Dermis blood vessel endothelial cell (primary cell): Measurements from ENCODE around the gene ERGIC3. TPM values are rescaled to one million over a fixed set of nuclear protein-coding genes. Genes with fewer than 3 reads are reported as not detected.

Experiments
- DNase-seq: peaks from one replicate; pipeline ENCODE4 v3.0.0; 2010
- total RNA-seq: library from RNA; depleted of rRNA; stranded (reverse); fragments of >200 nt; gene quantifications from 2 replicates; pipeline ENCODE4 v1.2.3, GENCODE V29; 2014

ERGIC3 gene
- total RNA-seq, 1 donor from 2014 or later: 484 TPM

- no peak for DNase-seq
Observed at GRCh38 chr20:35562541-35563110, 20.7 kb downstream of the ERGIC3 start.

- DNase-seq: no peak
Observed at GRCh38 chr20:35563834-35564233, 22.0 kb downstream of the ERGIC3 start.

GRCh38 chr20:35564905-35565304, 23.0 kb downstream of the ERGIC3 start:
- DNase-seq: no peak

GRCh38 chr20:35568645-35569044, 26.8 kb downstream of the ERGIC3 start:
- peak; percentile 14 for DNase-seq

- DNase-seq: no peak
Observed at GRCh38 chr20:35571555-35571954, 29.7 kb downstream of the ERGIC3 start.

- no peak for DNase-seq
Observed at GRCh38 chr20:35572838-35573237, 31.0 kb downstream of the ERGIC3 start.

- no peak for DNase-seq
Observed at GRCh38 chr20:35575958-35576357, 34.1 kb downstream of the ERGIC3 start.

- DNase-seq: no peak
Observed at GRCh38 chr20:35576816-35577215, 34.9 kb downstream of the ERGIC3 start.

GRCh38 chr20:35578469-35578868, 36.6 kb downstream of the ERGIC3 start:
- no peak for DNase-seq

- no peak for DNase-seq
Observed at GRCh38 chr20:35579196-35579595, 37.3 kb downstream of the ERGIC3 start.

- no peak for DNase-seq
Observed at GRCh38 chr20:35582131-35582530, 40.3 kb downstream of the ERGIC3 start.

- no peak for DNase-seq
Observed at GRCh38 chr20:35582741-35583404, 41.0 kb downstream of the ERGIC3 start.

- DNase-seq: no peak
Observed at GRCh38 chr20:35583636-35584560, 42.0 kb downstream of the ERGIC3 start.

- DNase-seq: no peak
Observed at GRCh38 chr20:35586751-35587425, 45.0 kb downstream of the ERGIC3 start.

- DNase-seq: no peak
Observed at GRCh38 chr20:35587436-35587835, 45.6 kb downstream of the ERGIC3 start.

GRCh38 chr20:35588397-35588796, 46.5 kb downstream of the ERGIC3 start:
- no peak for DNase-seq

- DNase-seq: no peak
Observed at GRCh38 chr20:35592339-35592974, 50.6 kb downstream of the ERGIC3 start.

GRCh38 chr20:35595456-35595855, 53.6 kb downstream of the ERGIC3 start:
- no peak for DNase-seq

GRCh38 chr20:35595901-35596300, 54.0 kb downstream of the ERGIC3 start:
- no peak for DNase-seq

GRCh38 chr20:35597186-35597585, 55.3 kb downstream of the ERGIC3 start:
- DNase-seq: no peak

GRCh38 chr20:35598476-35598875, 56.6 kb downstream of the ERGIC3 start:
- DNase-seq: no peak
